ENCODE results near the gene SIPA1L3.

- TF ChIP-seq CREB5 (CRISPR knock-in tag; IDR thresholded peaks at IDR 0.05; ENCODE audit: low read depth) (no peak), GLIS3 (CRISPR knock-in tag; IDR thresholded peaks at IDR 0.05) (no peak), BACH2 (CRISPR knock-in tag; IDR thresholded peaks at IDR 0.05; ENCODE audit: borderline replicate concordance) (no peak), ZNF565 (CRISPR knock-in tag; conservative IDR thresholded peaks at IDR 0.05; ENCODE audit: low read depth) (no peak), TOX (CRISPR knock-in tag; IDR thresholded peaks at IDR 0.05; ENCODE audit: borderline replicate concordance) (no peak), ISL1 (CRISPR knock-in tag; IDR thresholded peaks at IDR 0.05) (no peak), PATZ1 (CRISPR knock-in tag; IDR thresholded peaks at IDR 0.05; ENCODE audit: borderline replicate concordance) (no peak), ZNF8 (CRISPR knock-in tag; IDR thresholded peaks at IDR 0.05) (no peak), TCF4 (CRISPR knock-in tag; IDR thresholded peaks at IDR 0.05; ENCODE audit: borderline replicate concordance) (no peak), ZFP3 (CRISPR knock-in tag; IDR thresholded peaks at IDR 0.05) (no peak), RARB (CRISPR knock-in tag; IDR thresholded peaks at IDR 0.05) (no peak)
Measured at GRCh38 chr19:38034492-38034860, 127.5 kb downstream of the SIPA1L3 start.
